Right ventricle myocardium inferior (tissue), 1 donor: ENCODE measurements around the gene DBN1. TPM values are rescaled to one million over a fixed set of nuclear protein-coding genes. Genes with fewer than 3 reads are reported as not detected.

Experiments
- ATAC-seq: fragments of 200-7000 bp; cut with Tn5 transposase; one replicate; pipeline ENCODE4 v1.9.1; 2020; ENCODE audit warnings: mild to moderate bottlenecking, moderate library complexity
- DNase-seq: peaks from one replicate; pipeline ENCODE4 v3.0.0; 2021; ENCODE audit errors: missing footprints
- intact Hi-C: fragments of 100-400 bp; cut with DNase I; formaldehyde crosslinking; loops from one replicate; pipeline ENCODE4 v1.11.0; 2022
- long read RNA-seq: library from polyadenylated mRNA; unstranded; transcript quantifications from one replicate; pipeline ENCODE4 v2.0.0, GENCODE V29; 2021
- total RNA-seq: library from RNA; stranded (reverse); fragmentation: NEBNext Ultra II Directional; extraction: Animal tissue kit (Norgen Biotek cat#: 25700); gene quantifications from one replicate; pipeline ENCODE4 v1.2.1, GENCODE V29; 2021
- donor health status: DM: no; HTN: yes; CAD: no; lungs with severe emphysema.

DBN1 gene
- total RNA-seq = 32.2 TPM
- long read RNA-seq, transcript DBN1-202 (14 exons, 2,995 nt) = major isoform, 51 of 63 reads
- long read RNA-seq, partial matches to known transcripts = 2 of 63 reads
- long read RNA-seq, other reads (novel, unspliced or antisense) = 10 of 63 reads

GRCh38 chr5:177473443-177474001, at the start of gene DBN1:
TSS of gene DBN1 (minus strand) at chr5:177473634. CDS start at chr5:177473521, 113 bp downstream.
- ATAC-seq (peak; percentile 34), DNase-seq (no peak)
- intact Hi-C loops = no loop called here

DNA sequence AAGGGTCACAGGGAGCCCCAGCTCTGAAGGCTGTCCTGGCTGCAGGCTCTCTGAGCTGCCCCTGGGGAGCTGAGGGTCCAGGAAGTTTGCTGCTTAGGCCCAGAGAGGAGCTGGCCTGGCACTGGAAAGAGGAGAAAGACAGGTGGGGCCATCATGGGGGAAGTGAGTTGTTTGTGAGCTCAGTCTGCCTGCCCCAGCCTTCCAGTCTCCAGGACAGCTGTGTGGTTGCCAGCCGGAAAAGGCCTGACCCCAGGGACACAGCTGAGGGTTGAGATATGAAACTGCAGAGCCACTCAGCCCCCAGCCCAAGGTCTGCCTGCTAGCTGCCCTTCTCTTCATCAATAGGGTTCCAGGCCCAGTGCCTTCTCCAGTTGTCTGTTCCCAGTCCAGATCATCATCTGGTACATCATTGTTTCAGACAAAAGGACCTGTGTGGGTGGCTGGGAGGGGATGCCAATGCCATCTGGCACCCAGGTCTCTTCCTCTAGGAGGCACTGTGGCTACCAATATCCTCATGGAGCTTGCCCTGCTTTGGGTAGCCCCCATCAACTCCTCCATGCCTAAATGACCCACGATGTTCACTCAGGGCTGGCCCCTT, 47.6 kb upstream of the DBN1 start:
- ATAC-seq = no peak
- intact Hi-C loops = no loop called here
- DNase-seq = no peak

DNA sequence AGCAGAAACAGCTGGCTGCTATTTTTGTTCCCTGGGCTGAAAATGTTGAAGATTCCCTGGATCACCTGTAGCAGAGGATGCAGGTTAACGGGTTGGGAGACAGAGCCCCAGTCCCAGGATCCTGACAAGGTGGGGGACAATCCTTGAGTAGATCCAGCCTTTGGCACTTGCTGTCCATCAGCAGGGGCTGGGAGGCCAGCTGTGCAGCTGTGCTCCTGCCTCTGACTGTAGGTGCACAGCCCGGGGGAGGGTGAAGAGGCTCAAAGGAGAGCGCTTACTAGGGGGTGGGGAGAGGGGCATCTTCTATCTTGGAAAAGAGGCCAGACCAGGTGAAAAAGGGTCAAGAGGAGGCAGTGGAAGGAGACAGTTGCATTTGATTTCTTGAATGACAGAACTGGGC, 46.8 kb upstream of the DBN1 start:
- no peak for DNase-seq
- no peak for ATAC-seq
- intact Hi-C loops = no loop called here

GRCh38 chr5:177519463-177520235, 46.2 kb upstream of the DBN1 start:
- ATAC-seq = no peak
- no peak for DNase-seq
- intact Hi-C loops = no loop called here

DNA sequence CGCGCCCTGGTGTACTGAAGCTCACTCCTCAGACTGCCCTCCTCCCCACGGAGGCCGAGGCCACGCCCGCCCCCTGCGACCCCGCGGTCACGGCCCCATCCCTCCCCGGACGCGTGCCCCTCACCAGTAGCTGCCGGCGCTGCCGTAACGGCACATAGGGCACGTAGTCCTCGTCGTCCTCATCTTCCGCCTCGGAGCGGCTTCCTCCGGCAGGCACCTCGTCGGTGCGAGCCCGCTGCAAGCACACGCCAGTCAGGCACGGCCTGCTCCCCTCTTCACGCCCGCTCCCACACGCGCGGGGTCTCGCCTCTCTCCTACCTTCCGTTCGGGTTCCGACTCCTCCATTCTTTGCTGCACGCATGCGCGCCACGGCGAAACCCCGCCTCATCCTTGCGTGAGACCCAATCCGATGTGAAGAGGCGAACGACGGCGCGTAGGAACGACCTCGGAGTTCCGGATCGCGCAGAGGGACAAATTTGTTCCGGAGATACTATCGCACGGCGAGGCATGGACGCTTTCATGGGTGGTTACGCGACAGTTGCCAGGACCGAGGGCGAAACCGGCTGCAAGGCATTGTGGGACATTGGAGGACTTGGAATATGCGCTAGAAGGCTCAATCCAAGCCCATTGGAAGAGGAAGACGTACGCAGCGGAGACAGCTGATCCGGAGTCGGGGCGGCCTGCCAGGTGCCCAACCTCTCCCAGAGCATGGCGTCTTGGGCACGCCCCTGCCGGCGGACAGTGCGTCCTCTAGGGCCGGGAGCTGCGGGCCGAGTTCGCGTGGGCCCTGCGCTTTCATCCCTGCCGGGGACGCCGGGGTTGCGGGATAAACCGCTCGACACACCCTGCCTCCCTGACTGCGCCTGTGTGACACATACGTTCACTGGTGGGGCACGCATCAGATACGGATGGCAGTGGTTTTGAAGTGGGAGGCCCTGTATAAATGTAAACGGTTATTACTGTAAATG, 43.5 kb upstream of the DBN1 start, which contains the start of gene DDX41:
Gene DDX41, minus strand, starts transcription at position 361 of the 968 bp plus-strand sequence. Its CDS starts 16 bp downstream, at position 345.
- peak; percentile 95 for ATAC-seq
- DNase-seq = peak; percentile 98
- intact Hi-C loops = loop anchor here (2.0 kb wide), 1 partner anchor 38 kb away; the partner anchor contains the start of gene FAM193B

GRCh38 chr5:177515580-177515979, 42.1 kb upstream of the DBN1 start:
- intact Hi-C loops = no loop called here
- DNase-seq = no peak
- no peak for ATAC-seq

- ATAC-seq = no peak
- intact Hi-C loops = no loop called here
- no peak for DNase-seq
Measured at GRCh38 chr5:177514541-177514940, 41.1 kb upstream of the DBN1 start.

DNA sequence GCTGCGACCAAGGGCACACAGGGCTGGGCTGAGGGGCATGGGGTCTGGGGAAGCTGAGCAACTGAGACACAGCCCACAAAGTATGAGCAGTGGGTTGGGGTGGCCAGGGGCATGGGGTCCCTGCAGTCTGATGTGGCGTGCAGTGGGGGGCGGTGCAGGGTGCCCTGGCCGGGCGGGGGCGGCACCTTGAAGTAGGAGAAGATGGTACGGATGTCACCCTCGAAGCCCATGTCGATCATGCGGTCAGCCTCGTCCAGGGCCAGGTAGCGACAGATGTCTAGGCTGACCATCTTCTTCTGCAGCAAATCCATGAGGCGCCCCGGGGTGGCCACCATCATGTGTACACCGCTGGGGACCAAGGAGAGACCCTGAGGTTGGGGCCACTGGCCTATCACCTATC, 40.1 kb upstream of the DBN1 start:
- DNase-seq (no peak), ATAC-seq (no peak)
- intact Hi-C loops = no loop called here

- DNase-seq (peak; percentile 13), ATAC-seq (no peak)
- intact Hi-C loops = no loop called here
Measured at GRCh38 chr5:177512736-177513380, 39.4 kb upstream of the DBN1 start.

DNA sequence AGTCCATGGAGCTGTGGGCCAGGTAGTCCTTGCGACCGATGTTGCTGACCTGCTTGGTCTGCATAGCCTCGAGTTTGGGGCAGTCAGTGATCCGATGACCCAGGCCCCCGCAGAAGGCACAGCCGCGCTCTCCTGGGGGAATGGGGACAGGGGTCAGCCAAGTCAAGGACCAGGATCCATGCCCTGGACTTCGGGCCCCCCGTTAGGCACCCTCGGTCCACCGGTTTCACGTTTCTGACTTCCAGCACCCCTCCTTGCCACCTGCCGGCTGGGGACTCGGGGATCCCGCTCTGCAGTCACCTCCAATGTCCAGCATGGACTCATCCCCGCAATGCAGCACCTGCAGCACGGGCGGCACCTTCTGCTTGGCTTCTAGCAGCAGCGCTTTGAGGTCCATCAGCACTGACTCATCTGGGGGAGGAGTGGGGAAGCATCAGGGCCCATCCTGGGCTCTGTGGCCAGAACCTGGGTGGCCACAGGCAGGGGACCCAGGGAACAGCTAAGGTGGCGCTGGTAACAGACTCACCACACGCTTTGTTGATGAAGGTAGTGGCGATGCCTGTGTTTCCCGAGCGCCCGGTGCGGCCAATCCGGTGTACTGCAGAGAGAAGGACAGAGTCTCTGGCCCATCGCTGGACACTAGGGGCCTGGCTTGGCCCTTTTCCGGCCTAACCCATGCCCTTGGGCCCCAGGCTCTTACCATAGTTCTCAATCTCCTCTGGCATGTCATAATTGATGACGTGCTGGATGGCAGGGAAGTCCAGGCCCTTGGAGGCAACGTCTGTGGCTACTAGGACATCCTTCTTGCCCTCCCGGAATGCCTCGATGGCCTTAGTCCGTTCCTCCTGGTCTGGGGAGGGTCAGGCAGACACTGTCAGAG, 38.6 kb upstream of the DBN1 start:
- DNase-seq (peak; percentile 56), ATAC-seq (no peak)
- intact Hi-C loops = no loop called here

GRCh38 chr5:177511181-177511580, 37.7 kb upstream of the DBN1 start:
- DNase-seq = peak; percentile 27
- intact Hi-C loops = no loop called here
- no peak for ATAC-seq

DNA sequence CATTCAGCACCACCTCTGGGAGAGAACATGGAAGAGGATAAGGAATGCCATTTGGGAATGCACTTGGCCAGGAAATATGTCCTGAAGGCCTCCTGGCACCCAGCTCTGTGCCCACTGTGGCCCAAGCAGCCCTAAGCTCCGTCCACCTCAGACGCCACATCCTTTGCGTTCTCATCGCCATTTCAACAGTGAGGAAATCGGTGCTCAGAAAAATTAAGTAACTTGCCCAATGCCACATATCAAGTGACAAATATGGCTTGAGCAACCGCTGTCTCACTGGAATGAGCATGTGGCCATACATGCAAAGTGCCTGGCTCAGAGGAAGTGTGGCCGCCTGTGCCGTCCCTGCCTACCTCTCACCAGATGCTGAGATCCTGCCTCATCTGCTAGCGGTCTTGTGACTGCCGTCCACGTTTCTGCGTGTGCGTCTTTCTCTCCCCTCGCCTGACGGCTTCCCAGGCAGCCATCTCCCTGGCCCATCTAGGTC, 37.2 kb upstream of the DBN1 start:
- intact Hi-C loops = no loop called here
- no peak for ATAC-seq
- DNase-seq = peak; percentile 78

DNA sequence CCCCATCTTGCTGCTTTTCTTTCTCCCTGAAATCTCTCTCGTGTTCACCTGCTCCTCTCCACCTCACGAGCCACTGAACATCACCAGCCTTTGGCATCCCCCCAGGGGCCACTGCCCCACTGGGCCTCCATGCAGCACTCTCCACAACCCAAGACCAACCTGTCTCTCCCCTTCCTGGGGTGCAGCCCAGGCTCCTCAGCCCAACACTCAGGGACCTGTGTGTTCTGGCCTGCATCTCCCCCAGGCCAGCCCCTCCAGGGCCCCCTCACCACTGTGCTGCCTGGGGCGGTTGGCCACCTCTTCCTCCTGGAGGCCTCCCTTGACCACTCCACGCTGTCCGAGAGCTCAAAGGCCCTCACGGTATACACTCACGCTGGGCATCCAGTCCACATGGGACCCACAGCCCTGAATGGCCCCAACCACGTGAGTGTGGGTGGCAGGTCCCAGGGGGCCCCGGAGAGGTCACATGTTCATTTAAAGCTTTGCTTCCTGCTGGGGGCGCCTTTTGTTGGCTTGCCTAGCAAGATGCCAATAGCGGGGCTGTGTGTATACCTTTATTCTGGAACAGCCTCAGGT, 36.6 kb upstream of the DBN1 start:
- intact Hi-C loops = no loop called here
- ATAC-seq (no peak), DNase-seq (peak; percentile 69)

- ATAC-seq = peak; percentile 56
- intact Hi-C loops = no loop called here
Measured at GRCh38 chr5:177509381-177509951, 36.0 kb upstream of the DBN1 start, which contains the start of gene DOK3. TSS of gene DOK3 (minus strand) at chr5:177509826. CDS start at chr5:177509540, 286 bp downstream.

GRCh38 chr5:177508837-177509236, 35.4 kb upstream of the DBN1 start:
- intact Hi-C loops = no loop called here
- no peak for DNase-seq
- ATAC-seq = no peak

More at GRCh38 chr5:177509381-177509951, 36.0 kb upstream of the DBN1 start, which contains the start of gene DOK3:
- peak; percentile 88 for DNase-seq

DNA sequence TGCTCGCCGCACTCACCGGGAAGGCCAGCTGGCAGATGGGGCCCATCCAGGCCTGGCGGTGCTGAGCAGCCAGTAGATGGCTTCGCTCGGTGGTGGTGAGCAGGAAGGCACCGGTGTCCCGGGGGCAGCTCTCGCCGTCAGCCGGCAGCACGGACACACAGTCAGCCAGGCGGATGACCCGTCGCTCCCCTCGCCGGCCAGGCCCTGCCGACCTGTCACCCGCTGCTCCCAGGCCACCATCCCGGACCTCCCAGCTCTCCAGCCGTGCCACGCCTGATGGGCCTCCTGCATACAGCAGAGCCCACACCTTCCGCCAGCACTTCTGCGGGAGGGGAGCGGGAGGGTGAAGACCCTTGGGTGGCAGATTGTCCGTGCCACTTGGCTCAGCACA, 34.8 kb upstream of the DBN1 start:
- DNase-seq = no peak

More for the DNA sequence above, 34.8 kb upstream of the DBN1 start:
- ATAC-seq = no peak
- intact Hi-C loops = no loop called here
